NCI-H2107 treated with DMSO at 0.1 percent for 48 hours (cell line): ENCODE measurements around the gene MEGF9.
"Not testable (repeated sequence)": the region's sequence is repeated elsewhere in the genome, so short reads cannot be mapped to it uniquely, and the experiment has no call there.

ENCODE experiments used
- DNase-seq: peaks from one replicate; lab custom pipeline; 2025; ENCODE audit not compliant: unreplicated experiment; lab: John Stamatoyannopoulos, UW

Gene MEGF9

GRCh38 chr9:120659676-120660075 is 54.6 kb downstream of the MEGF9 start:
- no peak for DNase-seq

- no peak for DNase-seq
These were observed 55.1 kb downstream of the MEGF9 start for GRCh38 chr9:120659209-120659608.

GRCh38 chr9:120655005-120655622 is 59.2 kb downstream of the MEGF9 start:
- DNase-seq, result no peak

GRCh38 chr9:120654272-120654671 is 60.0 kb downstream of the MEGF9 start:
- DNase-seq, result no peak

DNA sequence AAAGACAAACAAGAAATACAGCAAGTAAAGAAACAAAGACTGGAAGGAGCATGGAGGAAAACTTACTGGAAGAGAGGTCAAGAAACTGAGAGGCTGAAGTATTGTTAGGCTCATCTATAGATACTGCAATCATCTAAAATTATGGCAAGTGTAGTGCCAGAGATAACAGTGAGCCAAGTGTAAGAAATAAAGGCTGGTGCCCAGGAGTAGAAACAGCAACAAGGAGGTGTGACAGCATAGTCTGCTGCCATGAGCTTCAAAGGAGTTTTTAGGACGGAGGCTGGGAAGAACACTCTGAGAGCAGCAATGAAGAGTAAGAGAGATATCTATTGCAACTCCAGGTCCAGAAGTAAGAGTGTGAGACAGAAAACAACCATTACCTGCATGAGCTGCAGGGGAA is 60.5 kb downstream of the MEGF9 start:
- DNase-seq, result no peak

- no peak for DNase-seq
These were observed 61.3 kb downstream of the MEGF9 start for GRCh38 chr9:120652934-120653333.

- no peak for DNase-seq
These were observed 63.9 kb downstream of the MEGF9 start for GRCh38 chr9:120650352-120650751.

DNA sequence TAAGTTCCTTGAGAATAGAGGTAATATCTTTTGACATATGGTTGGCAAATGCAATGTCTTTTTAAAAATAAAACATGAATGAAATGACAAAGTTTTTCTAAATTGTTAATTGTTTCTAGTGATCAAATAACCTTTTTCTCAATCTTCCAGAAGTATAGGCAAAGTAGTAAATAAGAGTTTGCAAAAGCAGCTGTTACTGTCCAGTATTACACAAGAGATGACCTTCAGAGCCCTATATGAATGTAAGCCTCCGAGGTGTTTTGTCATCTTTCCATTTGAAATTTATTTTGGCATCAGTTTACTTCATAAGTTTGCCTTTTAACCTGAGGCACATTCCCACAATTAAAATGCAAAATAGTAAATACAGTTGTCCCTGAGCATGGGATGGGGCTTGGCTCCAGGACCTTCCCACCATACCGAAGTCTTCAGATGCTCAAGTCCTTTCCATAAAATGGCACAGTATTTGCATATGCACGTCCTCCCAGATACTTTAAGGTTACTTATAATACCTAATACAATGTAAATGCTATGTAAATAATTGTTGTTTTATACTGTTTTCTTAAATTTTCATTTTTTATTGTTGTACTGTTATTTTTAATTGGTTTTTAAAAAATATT is 65.6 kb downstream of the MEGF9 start:
- no peak for DNase-seq

DNA sequence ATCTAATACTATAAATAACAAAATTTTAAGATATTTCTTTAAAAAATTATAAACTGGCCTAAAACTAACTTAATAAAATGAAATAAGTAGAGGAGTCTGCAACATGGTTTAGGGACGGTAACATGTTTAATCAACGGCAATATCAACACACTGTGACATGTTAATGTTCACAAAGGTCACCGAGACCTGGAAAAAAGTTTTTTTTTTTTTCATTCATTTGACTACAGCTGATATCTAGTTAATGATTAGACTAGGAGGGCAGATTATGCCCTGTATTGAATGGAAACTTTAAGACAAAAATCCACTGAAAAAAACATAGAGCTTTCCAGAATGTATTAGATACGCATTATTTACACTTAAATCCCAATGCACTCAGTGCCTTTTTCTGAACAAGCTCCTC is 67.3 kb downstream of the MEGF9 start:
- DNase-seq, result no peak

- DNase-seq, result no peak
These were observed 68.5 kb downstream of the MEGF9 start for GRCh38 chr9:120645760-120646159.

- no peak for DNase-seq
These were observed 71.2 kb downstream of the MEGF9 start for GRCh38 chr9:120643061-120643460.

DNA sequence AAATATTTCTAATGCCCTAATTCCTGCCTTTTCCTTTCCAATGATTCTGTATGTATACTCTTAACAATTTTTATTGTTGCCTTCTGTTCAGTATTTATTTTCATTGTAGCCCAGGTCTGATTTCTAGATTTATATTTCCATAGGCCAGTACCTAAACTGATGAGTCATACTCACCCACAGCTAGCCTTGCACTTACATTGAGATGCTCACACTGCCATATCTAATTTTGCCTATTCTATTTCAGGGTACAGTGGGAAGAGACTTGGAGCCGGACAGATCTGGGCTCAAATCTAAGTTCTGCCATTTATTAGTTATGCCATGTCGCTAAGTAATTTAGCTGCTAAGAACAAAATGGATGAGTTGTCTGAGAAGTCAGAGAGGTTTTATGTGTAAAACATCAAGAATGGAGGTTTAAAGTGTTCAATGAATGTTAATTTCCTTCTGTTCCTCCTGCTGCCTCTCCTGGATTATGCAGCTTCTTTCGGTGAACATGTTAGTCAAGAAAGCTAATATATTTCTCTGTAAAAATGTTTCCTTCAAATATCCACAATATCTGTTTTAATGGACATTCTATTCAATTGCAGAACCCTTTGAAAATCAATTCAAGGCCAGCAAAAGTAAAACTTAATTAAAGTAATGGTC is 72.0 kb downstream of the MEGF9 start:
- DNase-seq, result no peak

GRCh38 chr9:120640874-120641273 is 73.4 kb downstream of the MEGF9 start:
- DNase-seq, result not testable (repeated sequence)

GRCh38 chr9:120640380-120640779 is 73.9 kb downstream of the MEGF9 start:
- no peak for DNase-seq

DNA sequence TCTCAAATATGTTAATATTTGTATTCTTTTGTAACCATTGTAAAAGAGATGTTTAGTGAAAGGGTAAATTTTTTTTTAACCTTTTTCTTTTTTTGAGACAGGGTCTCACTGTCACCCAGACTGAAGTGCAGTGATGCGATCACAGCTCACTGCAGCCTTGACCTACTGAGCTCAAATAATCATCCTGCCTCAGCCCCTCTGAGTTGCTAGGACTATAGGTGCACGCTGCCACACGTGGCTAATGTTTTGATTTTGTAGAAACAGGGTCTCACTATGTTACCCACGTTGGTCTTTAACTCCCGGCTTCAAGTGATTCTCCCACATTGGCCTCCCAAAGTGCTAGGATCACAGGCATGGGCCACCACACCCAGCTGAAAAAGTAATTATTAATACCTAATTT is 76.4 kb downstream of the MEGF9 start:
- DNase-seq, result no peak

- DNase-seq, result no peak
These were observed 77.9 kb downstream of the MEGF9 start for GRCh38 chr9:120636194-120636957.

DNA sequence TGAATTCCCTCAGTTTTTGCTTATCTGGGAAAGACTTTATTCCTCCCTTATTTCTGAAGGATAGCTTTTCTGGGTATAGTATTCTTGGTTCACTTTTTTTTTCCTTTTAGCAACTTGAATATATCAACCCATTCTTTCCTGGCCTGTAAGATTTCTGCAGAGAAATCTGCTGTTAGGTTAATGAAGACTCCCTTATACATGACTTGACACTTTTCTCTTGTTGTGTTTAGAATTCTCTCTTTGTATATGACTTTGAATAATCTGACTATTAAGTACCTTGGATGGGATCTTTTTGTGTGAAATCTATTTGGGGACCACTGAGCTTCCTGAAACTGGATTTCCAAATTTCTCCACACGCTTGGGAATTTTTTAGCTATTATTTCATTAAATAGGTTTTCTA is 79.3 kb downstream of the MEGF9 start:
- no peak for DNase-seq

GRCh38 chr9:120630333-120630732 is 83.9 kb downstream of the MEGF9 start:
- no peak for DNase-seq

DNA sequence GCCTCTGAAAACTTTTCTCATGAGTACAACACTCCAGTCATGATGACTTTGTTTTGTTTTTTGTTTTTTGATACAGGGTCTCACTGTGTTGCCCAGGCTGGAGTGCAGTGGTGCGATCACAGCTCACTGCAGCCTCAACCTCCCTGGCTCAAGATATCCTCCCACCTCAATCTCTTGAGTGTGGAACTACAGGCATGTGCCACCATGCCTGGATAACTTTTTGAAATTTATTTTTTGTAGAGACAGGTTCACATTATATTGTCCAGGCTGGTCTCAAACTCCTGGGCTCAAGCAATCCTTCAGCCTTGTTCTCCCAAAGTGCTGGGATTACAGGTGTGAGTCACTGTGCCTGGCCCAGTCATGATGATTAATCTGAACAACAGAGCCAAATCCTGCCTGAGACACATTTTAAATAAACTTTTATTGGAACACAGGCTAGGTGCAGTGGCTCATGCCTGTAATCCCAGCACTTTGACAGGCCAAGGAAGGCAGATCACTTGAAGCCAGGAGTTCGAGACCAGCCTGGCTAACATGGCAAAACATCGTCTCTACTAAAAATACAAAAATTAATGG is 85.3 kb downstream of the MEGF9 start:
- DNase-seq, result not testable (repeated sequence)

- DNase-seq, result no peak
These were observed 85.9 kb downstream of the MEGF9 start for GRCh38 chr9:120628207-120628924.

- DNase-seq, result no peak
These were observed 87.2 kb downstream of the MEGF9 start for GRCh38 chr9:120627073-120627472.
